Upper lobe of left lung (tissue), 6 donors: ENCODE measurements around the gene NSF. TPM values are rescaled to one million over a fixed set of nuclear protein-coding genes. Genes with fewer than 3 reads are reported as not detected.
"Not testable (repeated sequence)": the region's sequence is repeated elsewhere in the genome, so short reads cannot be mapped to it uniquely, and the experiment has no call there.

ENCODE experiments used
- ATAC-seq, 2 donors: fragments of 200-7000 bp; cut with Tn5 transposase; one replicate each; pipeline ENCODE4 v1.9.1; 2022; ENCODE audit warnings: mild to moderate bottlenecking in 2 of 2, moderate library complexity in 2 of 2; ENCODE audit not compliant: low FRiP score in 2 of 2
- DNase-seq, 2 donors: peaks; one replicate each; pipeline ENCODE4 v3.0.0-alpha.2; 2019 to 2020
- H3K27ac ChIP-seq, 4 donors: fragments of 200-600 bp; sonication (generic); one replicate each; pipeline ENCODE4 v1.5.1; 2016 to 2019
- H3K27me3 ChIP-seq, 4 donors: fragments of 200-600 bp; sonication (generic); one replicate each; pipeline ENCODE4 v1.5.1; 2017 to 2019
- H3K36me3 ChIP-seq, 4 donors: fragments of 200-600 bp; sonication (generic); one replicate each; pipeline ENCODE4 v1.5.1; 2016 to 2019
- H3K4me1 ChIP-seq, 4 donors: fragments of 200-600 bp; sonication (generic); one replicate each; pipeline ENCODE4 v1.5.1; 2018 to 2019
- H3K4me3 ChIP-seq, 4 donors: fragments of 200-600 bp; sonication (generic); one replicate each; pipeline ENCODE4 v1.5.1; 2017 to 2019; ENCODE audit warnings: mild to moderate bottlenecking in 2 of 4, moderate library complexity in 1 of 4
- H3K9me3 ChIP-seq, 4 donors: fragments of 200-600 bp; sonication (generic); one replicate each; pipeline ENCODE4 v1.5.1; 2018 to 2019
- CTCF ChIP-seq, 6 experiments: fragments of 450-650 bp in 4 of 6; fragments of 200-600 bp in 2 of 6; sonication (generic) in 2 of 6; IDR thresholded peaks; one replicate each; pipeline ENCODE4 v1.5.1; 2016 to 2019; ENCODE audit warnings: antibody characterized with exemption in 6 of 6
- EP300 ChIP-seq, 4 donors: sonication (generic); formaldehyde crosslinking; IDR thresholded peaks; one replicate each; pipeline ENCODE4 v1.5.1; 2017; ENCODE audit warnings: antibody characterized with exemption in 4 of 4, control low read depth in 2 of 4
- POLR2A ChIP-seq, 4 donors: fragments of 450-650 bp; IDR thresholded peaks; one replicate each; pipeline ENCODE4 v1.5.1; 2016 to 2017; ENCODE audit warnings: antibody characterized with exemption in 4 of 4, mild to moderate bottlenecking in 2 of 4
- POLR2AphosphoS5 ChIP-seq, 2 donors: sonication (generic); formaldehyde crosslinking; IDR thresholded peaks; one replicate each; pipeline ENCODE4 v1.5.1; 2017; ENCODE audit warnings: antibody characterized with exemption in 2 of 2
- WGBS, 2 donors: methylation state at CpG; one replicate each; pipeline ENCODE4 v1.1.5; 2017 to 2018; 5-methylcytosine and 5-hydroxymethylcytosine counted together
- total RNA-seq, 6 donors: library from RNA; depleted of rRNA in 4 of 6; stranded (reverse); fragments of >200 nt in 4 of 6; gene quantifications; one replicate each; pipeline versions ENCODE4 v1.1.0 to v1.2.1, GENCODE V29; 2016 to 2021
- donor health status: DM: no; HTN: no; CAD: no; lungs with moderate emphysema.
- donor health status: DM: no; HTN: yes; CAD: no; lungs with severe emphysema.

Gene NSF
- total RNA-seq, 6 donors from 2014 or later: 11.2 to 40.5 (median 25.7) TPM

GRCh38 chr17:46692196-46692595, 101.7 kb downstream of the NSF start:
- not testable (repeated sequence) for H3K4me3 ChIP-seq, H3K36me3 ChIP-seq, H3K27me3 ChIP-seq, H3K9me3 ChIP-seq, H3K27ac ChIP-seq, H3K4me1 ChIP-seq, ATAC-seq, DNase-seq
- no CpG with 5 or more reads among the region's 3 CpGs for WGBS, 2 donors

- H3K27ac ChIP-seq, H3K27me3 ChIP-seq, DNase-seq, H3K36me3 ChIP-seq, H3K4me3 ChIP-seq, H3K9me3 ChIP-seq, H3K4me1 ChIP-seq, ATAC-seq: not testable (repeated sequence)
- 66 to 92% methylated on average over 2 to 3 of the region's 3 CpGs for WGBS, 2 donors
Measured at GRCh38 chr17:46693283-46693682, 102.8 kb downstream of the NSF start.

- H3K27me3 ChIP-seq, DNase-seq, H3K4me1 ChIP-seq, H3K27ac ChIP-seq, ATAC-seq, H3K36me3 ChIP-seq, H3K4me3 ChIP-seq, H3K9me3 ChIP-seq: not testable (repeated sequence)
- 83% methylated on average over 1 of the region's 3 CpGs; no CpG with 5 or more reads in 1 of the 2 donors for WGBS, 2 donors
Measured at GRCh38 chr17:46696522-46696921, 106.1 kb downstream of the NSF start.

GRCh38 chr17:46699014-46699413, 108.5 kb downstream of the NSF start:
- DNase-seq, H3K27ac ChIP-seq, H3K4me3 ChIP-seq, ATAC-seq, H3K4me1 ChIP-seq, H3K9me3 ChIP-seq, H3K27me3 ChIP-seq, H3K36me3 ChIP-seq: not testable (repeated sequence)
- WGBS, 2 donors: no CpG with 5 or more reads among the region's 2 CpGs

- Histone ChIP-seq H3K36me3 (peaks cover 0 to 12% (median 2%) of the 10 kb centered on the region in 4 donors), H3K9me3 (no peaks in the 10 kb centered on the region), H3K4me3 (no peak overlapping the region), H3K27me3 (no peaks in the 10 kb centered on the region), H3K27ac (no peak overlapping the region), H3K4me1 (peaks cover 0 to 10% (median 5%) of the 10 kb centered on the region in 4 donors)
- ATAC-seq (no peak), DNase-seq (no peak)
- no peak for TF ChIP-seq EP300 (IDR thresholded peaks at IDR 0.05)
- no peak for TF ChIP-seq POLR2A (IDR thresholded peaks at IDR 0.05)
- TF ChIP-seq POLR2AphosphoS5 (IDR thresholded peaks at IDR 0.05): no peak
- TF ChIP-seq CTCF (IDR thresholded peaks at IDR 0.05): no peak
- 94% methylated on average over 4 of the region's 4 CpGs for WGBS, 2 donors
Measured at GRCh38 chr17:46717999-46718398, 127.5 kb downstream of the NSF start.

- no peak for ATAC-seq
- Histone ChIP-seq H3K27me3 (no peaks in the 10 kb centered on the region), H3K36me3 (peaks cover 0 to 7% (median 2%) of the 10 kb centered on the region in 4 donors), H3K4me3 (no peak overlapping the region), H3K27ac (no peak overlapping the region), H3K9me3 (no peaks in the 10 kb centered on the region), H3K4me1 (peaks cover 0 to 10% (median 5%) of the 10 kb centered on the region in 4 donors)
- DNase-seq: no peak
- no peak for TF ChIP-seq POLR2AphosphoS5 (IDR thresholded peaks at IDR 0.05)
- no peak for TF ChIP-seq CTCF (IDR thresholded peaks at IDR 0.05)
- no peak for TF ChIP-seq EP300 (IDR thresholded peaks at IDR 0.05)
- TF ChIP-seq POLR2A (IDR thresholded peaks at IDR 0.05): no peak
- 65 to 66% methylated on average over 3 of the region's 3 CpGs for WGBS, 2 donors
Measured at GRCh38 chr17:46719891-46720290, 129.4 kb downstream of the NSF start.

GRCh38 chr17:46720408-46720807, 129.9 kb downstream of the NSF start:
- Histone ChIP-seq H3K27ac (no peak overlapping the region), H3K4me1 (peaks cover 0 to 10% (median 5%) of the 10 kb centered on the region in 4 donors), H3K9me3 (no peaks in the 10 kb centered on the region), H3K4me3 (no peak overlapping the region), H3K27me3 (no peaks in the 10 kb centered on the region), H3K36me3 (peaks cover 0 to 7% (median 2%) of the 10 kb centered on the region in 4 donors)
- DNase-seq: no peak
- TF ChIP-seq EP300 (IDR thresholded peaks at IDR 0.05) (no peak), CTCF (IDR thresholded peaks at IDR 0.05) (no peak), POLR2AphosphoS5 (IDR thresholded peaks at IDR 0.05) (no peak), POLR2A (IDR thresholded peaks at IDR 0.05) (no peak)
- WGBS, 2 donors: 46 to 49% methylated on average over 5 of the region's 5 CpGs
- no peak for ATAC-seq
